HG02943 (cell line): Measurements from ENCODE around the gene PELI2.

Experiments used
- ATAC-seq: cut with Tn5 transposase; IDR thresholded peaks from one replicate; pipeline ENCODE4 v1.9.1; 2021; ENCODE audit warnings: mild to moderate bottlenecking, low read depth, moderate library complexity; ENCODE audit not compliant: unreplicated experiment

PELI2 gene

GRCh38 chr14:56117765-56118610 is at the start of gene PELI2:
TSS of gene PELI2 (plus strand) at chr14:56118411. CDS start at chr14:56118661, 250 bp downstream.
- ATAC-seq, result peak; percentile 71

- ATAC-seq, result no peak
These were observed 44.4 kb upstream of the PELI2 start for GRCh38 chr14:56073799-56074198.

- no peak for ATAC-seq
These were observed 42.9 kb upstream of the PELI2 start for GRCh38 chr14:56075301-56075700.

GRCh38 chr14:56081139-56081538 is 37.1 kb upstream of the PELI2 start:
- ATAC-seq, result no peak

- ATAC-seq, result no peak
These were observed 35.3 kb upstream of the PELI2 start for GRCh38 chr14:56082880-56083279.

- no peak for ATAC-seq
These were observed 32.7 kb upstream of the PELI2 start for GRCh38 chr14:56085471-56085870.

GRCh38 chr14:56087671-56088471 is 30.3 kb upstream of the PELI2 start:
- no peak for ATAC-seq

GRCh38 chr14:56088941-56089340 is 29.3 kb upstream of the PELI2 start:
- ATAC-seq, result no peak

GRCh38 chr14:56092763-56093162 is 25.4 kb upstream of the PELI2 start:
- no peak for ATAC-seq

GRCh38 chr14:56094076-56094475 is 24.1 kb upstream of the PELI2 start:
- no peak for ATAC-seq

GRCh38 chr14:56098021-56098420 is 20.2 kb upstream of the PELI2 start:
- no peak for ATAC-seq

- ATAC-seq, result no peak
These were observed 19.0 kb upstream of the PELI2 start for GRCh38 chr14:56099081-56099797.

GRCh38 chr14:56100556-56100955 is 17.7 kb upstream of the PELI2 start:
- no peak for ATAC-seq

- ATAC-seq, result no peak
These were observed 15.3 kb upstream of the PELI2 start for GRCh38 chr14:56102941-56103340.

- ATAC-seq, result no peak
These were observed 10.6 kb upstream of the PELI2 start for GRCh38 chr14:56107615-56108014.

GRCh38 chr14:56108057-56108456 is 10.2 kb upstream of the PELI2 start:
- no peak for ATAC-seq

- no peak for ATAC-seq
These were observed 5.4 kb upstream of the PELI2 start for GRCh38 chr14:56112781-56113180.

- ATAC-seq, result no peak
These were observed 2.8 kb upstream of the PELI2 start for GRCh38 chr14:56115334-56115870.

GRCh38 chr14:56115976-56116893 is 2.0 kb upstream of the PELI2 start:
- no peak for ATAC-seq
